ENCODE measurements around the gene PAPOLB. TPM values are rescaled to one million over a fixed set of nuclear protein-coding genes. Genes with fewer than 3 reads are reported as not detected.
A peak's percentile ranks its signal among the peaks of the same experiment; 100 is the strongest.

PAPOLB gene
- total and polyA plus RNA-seq, 2 experiments from 2014 or later = not detected

DNA sequence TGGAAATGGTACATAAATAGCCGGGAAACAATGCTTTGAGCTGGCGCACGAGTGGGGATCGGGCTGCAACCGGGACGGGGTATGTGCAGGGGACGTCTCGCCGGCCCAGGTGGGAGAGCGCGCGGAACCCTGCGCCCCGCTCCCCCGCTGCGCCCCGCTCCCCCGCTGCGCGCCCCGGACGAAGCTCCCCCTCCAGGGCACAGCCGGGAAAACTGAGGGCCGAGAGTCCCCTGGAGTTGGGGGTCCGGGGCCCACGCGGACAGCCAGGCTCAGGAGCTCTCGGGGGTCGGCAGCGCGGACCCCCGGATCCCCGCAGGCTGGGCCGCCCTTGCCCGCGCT, 21.2 kb upstream of the PAPOLB start:
- H3K4me3 ChIP-seq = peak overlapping the region; percentile 45
- peak overlapping the region; percentile 95 for H3K4me2 ChIP-seq
- DNase-seq (ENCODE audit: low spot score) = no peak
- H3K9me3 ChIP-seq (ENCODE audit: low read depth) = no peaks in the 10 kb centered on the region
- H4K20me1 ChIP-seq (ENCODE audit: insufficient read depth, poor library complexity, severe bottlenecking) = no peaks in the 10 kb centered on the region
- TF ChIP-seq EZH2phosphoT487 (IDR thresholded peaks at IDR 0.05; ENCODE audit: low read depth, severe bottlenecking, unreplicated experiment) = no peak
- no peak for TF ChIP-seq EZH2 (IDR thresholded peaks at IDR 0.05; ENCODE audit: borderline replicate concordance)
- TF ChIP-seq, protein P1, sequence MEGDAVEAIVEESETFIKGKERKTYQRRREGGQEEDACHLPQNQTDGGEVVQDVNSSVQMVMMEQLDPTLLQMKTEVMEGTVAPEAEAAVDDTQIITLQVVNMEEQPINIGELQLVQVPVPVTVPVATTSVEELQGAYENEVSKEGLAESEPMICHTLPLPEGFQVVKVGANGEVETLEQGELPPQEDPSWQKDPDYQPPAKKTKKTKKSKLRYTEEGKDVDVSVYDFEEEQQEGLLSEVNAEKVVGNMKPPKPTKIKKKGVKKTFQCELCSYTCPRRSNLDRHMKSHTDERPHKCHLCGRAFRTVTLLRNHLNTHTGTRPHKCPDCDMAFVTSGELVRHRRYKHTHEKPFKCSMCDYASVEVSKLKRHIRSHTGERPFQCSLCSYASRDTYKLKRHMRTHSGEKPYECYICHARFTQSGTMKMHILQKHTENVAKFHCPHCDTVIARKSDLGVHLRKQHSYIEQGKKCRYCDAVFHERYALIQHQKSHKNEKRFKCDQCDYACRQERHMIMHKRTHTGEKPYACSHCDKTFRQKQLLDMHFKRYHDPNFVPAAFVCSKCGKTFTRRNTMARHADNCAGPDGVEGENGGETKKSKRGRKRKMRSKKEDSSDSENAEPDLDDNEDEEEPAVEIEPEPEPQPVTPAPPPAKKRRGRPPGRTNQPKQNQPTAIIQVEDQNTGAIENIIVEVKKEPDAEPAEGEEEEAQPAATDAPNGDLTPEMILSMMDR (IDR thresholded peaks at IDR 0.05; ENCODE audit: poor library complexity) = no peak
- H3K79me2 ChIP-seq = no peaks in the 10 kb centered on the region
- H3K27me3 ChIP-seq = peaks cover 7% of the 10 kb centered on the region
- 2% methylated on average over 11 of the region's 36 CpGs for WGBS (ENCODE audit: low lambda C conversion rate, missing lambda C conversion rate)
- no peaks in the 10 kb centered on the region for H3K9me2 ChIP-seq (replicated peaks; ENCODE audit: insufficient read depth)
- H3K4me1 ChIP-seq (ENCODE audit: insufficient read depth) = no peaks in the 10 kb centered on the region
- no peak overlapping the region for H3K27ac ChIP-seq
- H2AFZ ChIP-seq = peak overlapping the region; percentile 63
- H3K36me3 ChIP-seq (replicated peaks; ENCODE audit: insufficient read depth, low read depth) = no peaks in the 10 kb centered on the region

DNA sequence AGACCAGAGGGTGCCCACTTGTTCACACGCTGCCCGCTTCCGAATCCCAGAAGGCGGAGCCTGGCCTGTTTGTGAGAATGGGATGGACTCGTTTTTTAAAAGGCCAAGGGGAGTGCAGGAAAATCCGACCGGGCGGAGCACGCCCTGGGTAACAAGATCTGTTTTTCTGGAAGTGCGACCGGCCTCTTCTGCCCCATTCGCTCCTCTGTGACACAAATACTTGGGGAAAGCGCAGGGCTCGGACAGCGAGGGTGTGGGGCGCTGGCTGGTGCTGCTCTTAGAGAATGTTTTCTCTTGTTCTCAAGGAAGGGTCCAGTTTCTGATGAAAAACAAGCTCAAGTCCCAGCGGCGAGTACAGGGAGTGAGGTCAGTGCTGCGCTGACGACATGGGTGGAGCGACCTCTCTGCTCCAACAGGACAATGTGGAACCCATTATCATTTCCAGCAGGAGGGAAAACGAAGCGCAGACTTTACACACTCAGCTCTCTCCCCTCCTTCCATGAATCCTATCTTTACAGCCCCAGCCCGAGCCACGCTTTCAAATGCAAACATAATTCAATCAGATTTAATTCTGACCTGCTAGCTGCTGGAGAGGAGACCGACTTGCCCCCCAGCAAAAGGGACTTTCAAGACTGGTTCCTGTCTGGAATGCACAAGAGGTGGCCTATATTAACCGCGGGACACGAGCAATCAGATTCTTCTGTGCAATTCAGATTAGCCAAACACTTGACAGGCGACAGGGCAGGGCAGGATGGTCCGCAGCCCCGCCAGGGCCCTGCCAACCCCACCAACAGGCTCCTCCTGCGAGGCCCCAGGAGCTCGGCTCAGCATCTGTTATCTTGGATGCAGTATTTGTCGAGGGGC, 20.6 kb upstream of the PAPOLB start:
- peak overlapping the region; percentile 95 for H3K4me2 ChIP-seq
- peak overlapping the region; percentile 45 for H3K4me3 ChIP-seq
- no peaks in the 10 kb centered on the region for H3K79me2 ChIP-seq
- WGBS (ENCODE audit: low lambda C conversion rate, missing lambda C conversion rate) = 3% methylated on average over 35 of the region's 35 CpGs
- peak overlapping the region; percentile 63 for H2AFZ ChIP-seq
- peak; percentile 55 for DNase-seq (ENCODE audit: low spot score)
- H3K9me2 ChIP-seq (replicated peaks; ENCODE audit: insufficient read depth) = no peaks in the 10 kb centered on the region
- H3K9me3 ChIP-seq (ENCODE audit: low read depth) = no peaks in the 10 kb centered on the region
- H3K27ac ChIP-seq = peak overlapping the region; percentile 57
- no peaks in the 10 kb centered on the region for H3K4me1 ChIP-seq (ENCODE audit: insufficient read depth)
- no peaks in the 10 kb centered on the region for H4K20me1 ChIP-seq (ENCODE audit: insufficient read depth, poor library complexity, severe bottlenecking)
- no peak for TF ChIP-seq EZH2phosphoT487 (IDR thresholded peaks at IDR 0.05; ENCODE audit: low read depth, severe bottlenecking, unreplicated experiment)
- TF ChIP-seq, protein P1 (IDR thresholded peaks at IDR 0.05; ENCODE audit: poor library complexity) = no peak
- no peaks in the 10 kb centered on the region for H3K36me3 ChIP-seq (replicated peaks; ENCODE audit: insufficient read depth, low read depth)
- H3K27me3 ChIP-seq = peaks cover 7% of the 10 kb centered on the region

GRCh38 chr7:4880218-4880617, 18.4 kb upstream of the PAPOLB start:
- WGBS (ENCODE audit: low lambda C conversion rate, missing lambda C conversion rate) = 61% methylated on average over 10 of the region's 10 CpGs
- Histone ChIP-seq H3K9me3 (ENCODE audit: low read depth) (no peaks in the 10 kb centered on the region), H3K27ac (no peak overlapping the region), H3K36me3 (replicated peaks; ENCODE audit: insufficient read depth, low read depth) (no peaks in the 10 kb centered on the region), H3K9me2 (replicated peaks; ENCODE audit: insufficient read depth) (no peaks in the 10 kb centered on the region), H3K79me2 (no peaks in the 10 kb centered on the region), H4K20me1 (ENCODE audit: insufficient read depth, poor library complexity, severe bottlenecking) (no peaks in the 10 kb centered on the region), H2AFZ (no peak overlapping the region), H3K4me3 (no peak overlapping the region), H3K4me1 (ENCODE audit: insufficient read depth) (no peaks in the 10 kb centered on the region), H3K4me2 (no peak overlapping the region), H3K27me3 (peaks cover 7% of the 10 kb centered on the region)
- no peak for DNase-seq (ENCODE audit: low spot score)
- TF ChIP-seq EZH2 (IDR thresholded peaks at IDR 0.05; ENCODE audit: borderline replicate concordance) (no peak), EZH2phosphoT487 (IDR thresholded peaks at IDR 0.05; ENCODE audit: low read depth, severe bottlenecking, unreplicated experiment) (no peak)
- TF ChIP-seq, protein P1 (IDR thresholded peaks at IDR 0.05; ENCODE audit: poor library complexity) = no peak
